Measurements from ENCODE around the gene HTR2A.

The HTR2A gene

GRCh38 chr13:46804391-46804815, 92.5 kb downstream of the HTR2A start:
- no peak for FAIRE-seq

- FAIRE-seq = no peak
Measured at GRCh38 chr13:46803586-46803985, 93.3 kb downstream of the HTR2A start.

- FAIRE-seq = no peak
Measured at GRCh38 chr13:46801858-46802257, 95.0 kb downstream of the HTR2A start.

- FAIRE-seq = no peak
Measured at GRCh38 chr13:46799139-46799538, 97.7 kb downstream of the HTR2A start.

GRCh38 chr13:46797501-46798237, 99.2 kb downstream of the HTR2A start:
- FAIRE-seq = no peak

- FAIRE-seq = peak; percentile 30
Measured at GRCh38 chr13:46796515-46797474, 100.1 kb downstream of the HTR2A start, which contains the start of gene ESD. TSS of gene ESD (minus strand) at chr13:46797161. CDS start at chr13:46791413, 5,748 bp downstream.

GRCh38 chr13:46796129-46796514, 100.7 kb downstream of the HTR2A start:
- FAIRE-seq = no peak

- FAIRE-seq = no peak
Measured at GRCh38 chr13:46795321-46795720, 101.5 kb downstream of the HTR2A start.

GRCh38 chr13:46783504-46783903, 113.3 kb downstream of the HTR2A start:
- no peak for FAIRE-seq

GRCh38 chr13:46782691-46783090, 114.2 kb downstream of the HTR2A start:
- no peak for FAIRE-seq

GRCh38 chr13:46782066-46782465, 114.8 kb downstream of the HTR2A start:
- peak; percentile 43 for FAIRE-seq

All from A204.1 (cell line).